Fibroblast of lung (primary cell): Measurements from ENCODE around the gene TET2. TPM values are rescaled to one million over a fixed set of nuclear protein-coding genes. Genes with fewer than 3 reads are reported as not detected.

Source experiments
- DNase-seq, 2 donors: peaks; one replicate each; pipeline versions ENCODE4 v3.0.0 to v3.0.0-alpha.2; 2010; ENCODE audit warnings: low read depth in 2 of 2
- H2AFZ ChIP-seq: 2 replicates; pipeline ENCODE4 v1.5.1; 2012; ENCODE audit warnings: low read length, control low read depth, inconsistent platforms
- H3K27ac ChIP-seq: 2 replicates; pipeline ENCODE4 v1.5.1; 2011; ENCODE audit warnings: low read length, control low read depth; ENCODE audit not compliant: insufficient read depth
- H3K27me3 ChIP-seq: 2 replicates; pipeline ENCODE4 v1.5.1; 2011; ENCODE audit warnings: mild to moderate bottlenecking, low read length; ENCODE audit not compliant: control insufficient read depth, insufficient read depth
- H3K36me3 ChIP-seq: 2 replicates; pipeline ENCODE4 v1.5.1; 2011; ENCODE audit warnings: low read length; ENCODE audit not compliant: control insufficient read depth, insufficient read depth
- H3K4me1 ChIP-seq: 2 replicates; pipeline ENCODE4 v1.5.1; 2011; ENCODE audit warnings: low read length; ENCODE audit not compliant: control insufficient read depth, insufficient read depth; ENCODE audit errors: extremely low read depth
- H3K4me2 ChIP-seq: 2 replicates; pipeline ENCODE4 v1.5.1; 2011; ENCODE audit warnings: low read length, control low read depth; ENCODE audit not compliant: insufficient read depth; ENCODE audit errors: extremely low read depth
- H3K4me3 ChIP-seq, 4 experiments: fragments of 200-600 bp in 1 of 4; sonication (generic) in 1 of 4; replicated peaks in 1 of 4; 2 replicates each; pipeline ENCODE4 v1.5.1; 2011 to 2016; ENCODE audit warnings: low read length in 4 of 4, low read depth in 3 of 4, mild to moderate bottlenecking in 3 of 4, control low read depth in 2 of 4, inconsistent platforms in 1 of 4, mixed read lengths in 1 of 4; ENCODE audit not compliant: insufficient read depth in 1 of 4; ENCODE audit errors: control extremely low read depth in 1 of 4
- H3K79me2 ChIP-seq: 2 replicates; pipeline ENCODE4 v1.5.1; 2012; ENCODE audit warnings: mild to moderate bottlenecking, low read length, inconsistent platforms; ENCODE audit not compliant: control insufficient read depth, insufficient read depth
- H3K9ac ChIP-seq: 2 replicates; pipeline ENCODE4 v1.5.1; 2011; ENCODE audit warnings: mild to moderate bottlenecking, low read length, control low read depth; ENCODE audit not compliant: insufficient read depth
- H3K9me3 ChIP-seq: 2 replicates; pipeline ENCODE4 v1.5.1; 2012; ENCODE audit warnings: low read depth, low read length; ENCODE audit not compliant: control insufficient read depth, insufficient read depth
- H4K20me1 ChIP-seq: 2 replicates; pipeline ENCODE4 v1.5.1; 2011; ENCODE audit warnings: low read length; ENCODE audit not compliant: control insufficient read depth, insufficient read depth; ENCODE audit errors: extremely low read depth
- CTCF ChIP-seq, 2 donors: IDR thresholded peaks in 1 of 2; conservative IDR thresholded peaks in 1 of 2; 1 replicate in 1 of 2; 2 replicates in 1 of 2; pipeline ENCODE4 v1.5.1; 2011 to 2012; ENCODE audit warnings: low read length in 2 of 2, control low read depth in 1 of 2, inconsistent platforms in 1 of 2, low read depth in 1 of 2, mild to moderate bottlenecking in 1 of 2
- EZH2 ChIP-seq: IDR thresholded peaks from 2 replicates; pipeline ENCODE4 v1.5.1; 2012; ENCODE audit warnings: low read length, control low read depth, mild to moderate bottlenecking; ENCODE audit errors: missing control alignments
- polyA plus RNA-seq, 2 donors: library from polyadenylated mRNA; depleted of rRNA in 1 of 2; stranded (reverse) in 1 of 2; unstranded in 1 of 2; fragments of >200 nt; gene quantifications; 2 replicates each; pipeline ENCODE4 v1.2.1, GENCODE V29; 2011 to 2012; ENCODE audit warnings: missing spikeins in 1 of 2
- total RNA-seq: library from RNA; depleted of rRNA; stranded (reverse); fragments of >200 nt; gene quantifications from 2 replicates; pipeline ENCODE4 v1.2.1, GENCODE V29; 2014

Gene TET2
- total and polyA plus RNA-seq, 2 donors (not counting 1 experiment from before 2014, with no cell fraction given) = 6.9 to 8.3 TPM

DNA sequence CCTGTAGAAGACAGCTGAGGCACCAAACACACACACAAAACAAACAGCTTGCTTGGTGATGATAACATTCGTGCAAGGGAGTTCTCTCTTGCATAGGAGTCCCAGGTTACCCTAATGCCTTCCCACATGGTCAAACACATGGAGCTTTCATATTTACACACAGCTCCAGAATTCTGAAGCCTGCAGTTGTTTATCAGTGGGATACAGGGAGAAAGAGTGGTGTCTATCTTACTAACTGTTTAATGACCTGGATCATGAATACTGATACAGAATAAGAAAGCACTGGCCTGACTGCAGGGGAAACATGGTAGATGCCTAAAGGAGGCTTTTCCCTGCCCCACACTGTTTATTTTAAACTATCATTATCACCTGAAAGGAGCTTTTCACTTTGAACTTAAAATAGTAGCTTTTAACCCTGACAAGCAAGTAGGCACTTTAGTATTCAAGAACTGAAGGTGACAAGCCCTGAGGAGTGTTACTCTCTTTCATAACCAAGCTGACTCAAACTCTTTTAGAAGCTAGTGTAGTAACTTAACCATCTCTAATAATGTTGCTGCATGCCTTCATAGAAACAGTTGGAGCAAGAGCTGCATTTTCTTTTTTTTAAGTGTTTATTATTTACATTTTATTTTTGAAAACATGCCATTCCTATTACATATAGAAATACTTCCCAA is 15.6 kb downstream of the TET2 start:
- H3K36me3 ChIP-seq = no peaks in the 10 kb centered on the region
- no peak overlapping the region for H3K4me2 ChIP-seq
- H3K27ac ChIP-seq = no peak overlapping the region
- no peak overlapping the region for H3K9ac ChIP-seq
- H3K4me1 ChIP-seq = no peaks in the 10 kb centered on the region
- no peak overlapping the region for H2AFZ ChIP-seq
- no peaks in the 10 kb centered on the region for H3K27me3 ChIP-seq
- TF ChIP-seq EZH2 = no peak
- TF ChIP-seq CTCF (conservative IDR thresholded peaks at IDR 0.05 in 1 of 2, IDR thresholded peaks at IDR 0.05 in 1 of 2; ENCODE audit: low read depth in 1 of 2, low read length in 2 of 2) = no peak
- no peaks in the 10 kb centered on the region for H3K9me3 ChIP-seq
- no peak overlapping the region for H3K4me3 ChIP-seq
- H4K20me1 ChIP-seq = no peaks in the 10 kb centered on the region
- no peaks in the 10 kb centered on the region for H3K79me2 ChIP-seq
- no peak for DNase-seq

DNA sequence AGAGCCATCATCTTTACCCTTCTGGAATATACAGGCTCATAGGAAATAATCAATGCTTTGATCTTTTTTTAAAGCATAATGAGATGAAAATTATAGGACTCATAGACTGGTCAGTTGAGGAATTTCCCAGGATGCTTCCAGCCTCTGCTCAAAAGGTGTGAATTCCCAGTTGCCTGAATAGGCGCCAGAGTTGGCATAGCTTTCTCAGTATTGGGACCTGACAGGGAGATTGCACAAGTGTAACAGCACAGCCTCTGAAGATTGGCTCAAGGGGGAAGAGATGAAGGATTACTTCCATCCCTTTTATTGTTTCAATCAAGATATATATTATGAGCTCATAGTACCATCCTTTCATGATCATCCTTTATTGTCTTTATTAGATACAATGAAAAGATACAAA is 17.9 kb downstream of the TET2 start:
- Histone ChIP-seq H4K20me1 (no peaks in the 10 kb centered on the region), H3K27me3 (no peaks in the 10 kb centered on the region), H3K79me2 (no peaks in the 10 kb centered on the region), H2AFZ (no peak overlapping the region), H3K4me3 (no peak overlapping the region), H3K9me3 (no peaks in the 10 kb centered on the region), H3K4me2 (no peak overlapping the region), H3K36me3 (no peaks in the 10 kb centered on the region), H3K9ac (no peak overlapping the region), H3K27ac (no peak overlapping the region), H3K4me1 (no peaks in the 10 kb centered on the region)
- no peak for DNase-seq
- TF ChIP-seq CTCF (conservative IDR thresholded peaks at IDR 0.05 in 1 of 2, IDR thresholded peaks at IDR 0.05 in 1 of 2; ENCODE audit: low read depth in 1 of 2, low read length in 2 of 2) (no peak), EZH2 (no peak)

DNA sequence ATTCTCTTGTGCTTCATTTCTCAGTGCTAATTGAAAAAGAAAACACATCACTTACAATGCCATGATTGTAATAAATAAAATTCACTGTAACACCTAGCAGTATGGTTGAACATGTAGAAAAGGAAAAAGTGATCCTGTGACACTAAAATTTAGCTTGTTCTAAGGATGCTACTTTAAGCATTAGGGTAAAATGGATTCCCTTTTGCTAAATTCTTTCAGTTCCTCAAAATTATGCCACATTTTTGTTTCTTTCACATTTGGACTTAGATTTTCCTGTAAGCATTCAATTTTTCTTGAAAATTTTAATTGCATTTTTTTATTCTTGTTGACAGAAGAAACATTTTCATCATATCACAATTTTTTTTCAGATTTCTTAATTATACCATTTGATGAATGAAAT is 19.4 kb downstream of the TET2 start:
- Histone ChIP-seq H4K20me1 (no peaks in the 10 kb centered on the region), H2AFZ (no peak overlapping the region), H3K9ac (no peak overlapping the region), H3K4me2 (no peak overlapping the region), H3K9me3 (no peaks in the 10 kb centered on the region), H3K79me2 (no peaks in the 10 kb centered on the region), H3K4me1 (no peaks in the 10 kb centered on the region), H3K36me3 (no peaks in the 10 kb centered on the region), H3K27ac (no peak overlapping the region), H3K4me3 (no peak overlapping the region), H3K27me3 (no peaks in the 10 kb centered on the region)
- DNase-seq = no peak
- no peak for TF ChIP-seq CTCF (conservative IDR thresholded peaks at IDR 0.05 in 1 of 2, IDR thresholded peaks at IDR 0.05 in 1 of 2; ENCODE audit: low read depth in 1 of 2, low read length in 2 of 2)
- TF ChIP-seq EZH2 = no peak
